ENCODE measurements around the gene SPDYE2B.
"Not testable (repeated sequence)": the region's sequence is repeated elsewhere in the genome, so short reads cannot be mapped to it uniquely, and the experiment has no call there.

GRCh38 chr7:102697642-102698512 lies 47.8 kb downstream of the SPDYE2B start:
- not testable (repeated sequence) for TF ChIP-seq CTCF, POLR2A (IDR thresholded peaks at IDR 0.05)

Measured in vagina (tissue), 2 donors.